Uterus (tissue), 2 donors: ENCODE results near the gene DNAJC24.

Experiments
- CTCF ChIP-seq, 4 experiments: fragments of 200-600 bp in 2 of 4; fragments of 450-650 bp in 2 of 4; sonication (generic) in 2 of 4; IDR thresholded peaks; one replicate each; pipeline ENCODE4 v1.5.1; 2016 to 2019; ENCODE audit warnings: antibody characterized with exemption in 4 of 4, mild to moderate bottlenecking in 2 of 4, moderate library complexity in 1 of 4
- POLR2A ChIP-seq, 2 donors: fragments of 450-650 bp; IDR thresholded peaks; one replicate each; pipeline ENCODE4 v1.6.1; 2016; ENCODE audit warnings: antibody characterized with exemption in 2 of 2, mild to moderate bottlenecking in 1 of 2, moderate library complexity in 1 of 2

GRCh38 chr11:31445621-31446020 is 76.0 kb downstream of the DNAJC24 start:
- TF ChIP-seq CTCF (IDR thresholded peaks at IDR 0.05) = no peak
- TF ChIP-seq POLR2A (IDR thresholded peaks at IDR 0.05) = no peak
